Hepatocyte (in vitro differentiated cells): ENCODE data around the gene KCNK15.

Experiments
- CTCF ChIP-seq: fragments of 200-600 bp; sonication (generic); IDR thresholded peaks from 2 replicates; pipeline ENCODE4 v1.5.1; 2016; ENCODE audit warnings: antibody characterized with exemption, mild to moderate bottlenecking; ENCODE audit not compliant: poor library complexity
- EZH2 ChIP-seq: fragments of 200-600 bp; sonication (generic); IDR thresholded peaks from 2 replicates; pipeline ENCODE4 v1.6.1; 2016; ENCODE audit warnings: antibody characterized with exemption, mild to moderate bottlenecking, borderline replicate concordance
- EZH2phosphoT487 ChIP-seq: fragments of 200-600 bp; sonication (generic); IDR thresholded peaks from one replicate; pipeline ENCODE4 v1.6.1; 2018; ENCODE audit warnings: antibody characterized with exemption, mild to moderate bottlenecking, low read depth, moderate library complexity; ENCODE audit not compliant: unreplicated experiment, severe bottlenecking

- TF ChIP-seq CTCF (no peak), EZH2 (no peak), EZH2phosphoT487 (no peak)
Observed at GRCh38 chr20:44776980-44777379, 31.3 kb downstream of the KCNK15 start.
